Measurements from ENCODE around the gene ANKRD45. TPM values are rescaled to one million over a fixed set of nuclear protein-coding genes. Genes with fewer than 3 reads are reported as not detected.

ANKRD45 gene
- total RNA-seq, 4 donors from 2014 or later: not detected

- Histone ChIP-seq H3K27me3 (no peaks in the 10 kb centered on the region), H3K9me3 (no peaks in the 10 kb centered on the region), H3K27ac (no peak overlapping the region), H3K4me3 (no peak overlapping the region), H3K4me1 (no peaks in the 10 kb centered on the region), H3K36me3 (no peaks in the 10 kb centered on the region)
- intact Hi-C loops (cut with DNase I; ENCODE audit: low total_unique reads): no loop called here
- in situ Hi-C loops (cut with MboI; ENCODE audit: low sequenced_read_pairs in 4 of 4): no loop called here
- DNase-seq (no peak), ATAC-seq (no peak)
- TF ChIP-seq POLR2A (IDR thresholded peaks at IDR 0.05) (no peak), CTCF (IDR thresholded peaks at IDR 0.05 in 4 of 5, conservative IDR thresholded peaks at IDR 0.05 in 1 of 5) (no peak)
Measured at GRCh38 chr1:173580071-173580470, 89.6 kb downstream of the ANKRD45 start.

GRCh38 chr1:173573596-173573995 is 96.1 kb downstream of the ANKRD45 start:
- TF ChIP-seq CTCF (IDR thresholded peaks at IDR 0.05 in 4 of 5, conservative IDR thresholded peaks at IDR 0.05 in 1 of 5) (no peak), POLR2A (IDR thresholded peaks at IDR 0.05) (no peak)
- Histone ChIP-seq H3K4me1 (no peaks in the 10 kb centered on the region), H3K36me3 (no peaks in the 10 kb centered on the region), H3K9me3 (no peaks in the 10 kb centered on the region), H3K27ac (no peak overlapping the region), H3K4me3 (no peak overlapping the region), H3K27me3 (no peaks in the 10 kb centered on the region)
- ATAC-seq (no peak), DNase-seq (no peak)
- in situ Hi-C loops (cut with MboI; ENCODE audit: low sequenced_read_pairs in 4 of 4) (no loop called here), intact Hi-C loops (cut with DNase I; ENCODE audit: low total_unique reads) (no loop called here)

DNA sequence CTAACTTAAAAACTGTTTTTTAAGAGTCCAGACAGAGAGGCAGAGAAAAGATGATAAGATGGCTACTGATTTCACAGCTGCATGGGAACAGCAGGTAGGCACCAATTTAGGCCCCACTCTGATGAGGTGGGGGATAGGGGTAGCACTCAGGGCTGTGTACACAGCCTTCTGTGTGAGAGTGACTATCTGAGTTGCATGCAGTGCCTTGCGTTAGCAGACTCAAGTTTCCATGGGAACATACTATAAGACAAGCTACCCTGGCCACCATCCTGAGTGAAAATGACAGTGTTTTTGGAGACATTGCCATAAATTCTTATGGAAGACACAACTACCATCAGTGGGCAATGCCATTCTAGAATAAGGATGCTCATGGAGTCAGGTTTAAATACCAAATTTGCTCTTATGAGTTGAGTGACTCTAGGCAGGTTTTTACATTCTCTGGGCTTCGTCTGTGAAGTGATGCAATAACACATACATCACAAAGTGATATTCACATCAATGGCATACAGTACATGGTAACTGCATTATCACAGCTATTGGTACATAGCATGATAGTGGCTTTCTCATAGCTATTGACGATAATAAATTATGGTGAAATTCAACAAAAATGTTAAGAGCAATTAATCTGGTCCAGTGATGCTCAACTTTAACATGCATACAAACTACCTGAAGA is 97.3 kb downstream of the ANKRD45 start:
- H3K27me3 ChIP-seq: no peaks in the 10 kb centered on the region
- in situ Hi-C loops (cut with MboI; ENCODE audit: low sequenced_read_pairs in 4 of 4): no loop called here
- intact Hi-C loops (cut with DNase I; ENCODE audit: low total_unique reads): no loop called here
- H3K9me3 ChIP-seq: no peaks in the 10 kb centered on the region
- DNase-seq (no peak), ATAC-seq (no peak)
- no peak for TF ChIP-seq POLR2A (IDR thresholded peaks at IDR 0.05)
- TF ChIP-seq CTCF (IDR thresholded peaks at IDR 0.05 in 4 of 5, conservative IDR thresholded peaks at IDR 0.05 in 1 of 5): no peak
- no peak overlapping the region for H3K4me3 ChIP-seq
- no peaks in the 10 kb centered on the region for H3K36me3 ChIP-seq
- no peaks in the 10 kb centered on the region for H3K4me1 ChIP-seq
- H3K27ac ChIP-seq: no peak overlapping the region

DNA sequence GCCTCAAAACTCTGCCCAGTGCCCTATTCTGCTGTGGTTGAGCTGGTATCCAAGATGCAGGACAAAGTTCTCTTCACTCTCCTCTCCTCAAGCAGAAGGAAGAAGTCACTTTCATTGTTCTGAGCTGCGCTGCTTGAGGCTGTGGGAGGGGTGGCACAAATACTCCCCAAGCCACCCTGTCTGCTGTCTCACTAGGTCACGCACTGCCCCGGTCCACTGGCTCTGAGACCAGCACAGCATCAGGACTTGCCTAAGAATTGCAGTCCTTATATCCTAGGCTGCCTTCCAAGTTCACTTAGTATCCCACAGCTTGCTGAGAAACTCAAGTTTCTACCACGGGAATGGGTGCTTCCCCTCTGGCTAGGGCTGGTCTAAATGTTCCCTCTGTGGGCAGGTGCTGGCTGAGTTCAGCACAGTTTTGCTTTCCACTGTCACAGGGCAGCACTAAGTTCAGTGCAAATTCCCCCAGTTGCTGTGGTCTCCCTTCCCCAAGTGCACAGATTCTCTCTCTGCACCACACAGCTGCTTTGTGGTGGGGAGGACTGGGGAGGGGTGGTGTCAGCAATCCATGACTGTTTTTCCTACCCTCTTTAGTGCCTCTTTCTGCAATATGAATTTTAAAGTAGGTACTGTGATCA is 99.2 kb downstream of the ANKRD45 start:
- ATAC-seq (no peak), DNase-seq (no peak)
- in situ Hi-C loops (cut with MboI; ENCODE audit: low sequenced_read_pairs in 4 of 4) (no loop called here), intact Hi-C loops (cut with DNase I; ENCODE audit: low total_unique reads) (no loop called here)
- H3K9me3 ChIP-seq: no peaks in the 10 kb centered on the region
- TF ChIP-seq CTCF (IDR thresholded peaks at IDR 0.05 in 4 of 5, conservative IDR thresholded peaks at IDR 0.05 in 1 of 5) (no peak), POLR2A (IDR thresholded peaks at IDR 0.05) (no peak)
- H3K36me3 ChIP-seq: no peaks in the 10 kb centered on the region
- no peaks in the 10 kb centered on the region for H3K27me3 ChIP-seq
- H3K4me1 ChIP-seq: no peaks in the 10 kb centered on the region
- no peak overlapping the region for H3K4me3 ChIP-seq
- no peak overlapping the region for H3K27ac ChIP-seq

Measured in gastrocnemius medialis (tissue), 4 donors.